ENCODE measurements around the gene SLC22A31. TPM values are rescaled to one million over a fixed set of nuclear protein-coding genes. Genes with fewer than 3 reads are reported as not detected.
"Not testable (repeated sequence)": the region's sequence is repeated elsewhere in the genome, so short reads cannot be mapped to it uniquely, and the experiment has no call there.

Gene SLC22A31
- total RNA-seq, 1 donor = not detected

DNA sequence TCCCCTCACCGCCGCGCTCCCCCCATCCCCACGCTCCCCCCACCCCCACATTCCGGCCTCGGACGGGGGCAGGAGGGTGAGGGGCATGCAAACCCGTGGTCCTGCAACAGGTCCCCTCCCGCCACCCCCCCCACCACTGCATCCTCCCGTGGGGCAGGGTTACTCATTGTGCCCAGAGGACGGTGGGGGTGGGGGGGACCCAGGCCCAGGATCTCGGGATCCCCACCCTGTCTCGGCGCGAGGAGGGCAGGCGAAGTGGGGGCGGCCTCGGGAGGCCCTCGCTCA lies 8.5 kb downstream of the SLC22A31 start:
- no peaks in the 10 kb centered on the region for H3K9me3 ChIP-seq (ENCODE audit: low read depth, low read length)
- H3K4me1 ChIP-seq (ENCODE audit: insufficient read depth, low read length) = peaks cover 4% of the 10 kb centered on the region
- no peak overlapping the region for H3K4me3 ChIP-seq (ENCODE audit: low read length)
- H3K27me3 ChIP-seq (ENCODE audit: insufficient read depth, low read length) = no peaks in the 10 kb centered on the region

DNA sequence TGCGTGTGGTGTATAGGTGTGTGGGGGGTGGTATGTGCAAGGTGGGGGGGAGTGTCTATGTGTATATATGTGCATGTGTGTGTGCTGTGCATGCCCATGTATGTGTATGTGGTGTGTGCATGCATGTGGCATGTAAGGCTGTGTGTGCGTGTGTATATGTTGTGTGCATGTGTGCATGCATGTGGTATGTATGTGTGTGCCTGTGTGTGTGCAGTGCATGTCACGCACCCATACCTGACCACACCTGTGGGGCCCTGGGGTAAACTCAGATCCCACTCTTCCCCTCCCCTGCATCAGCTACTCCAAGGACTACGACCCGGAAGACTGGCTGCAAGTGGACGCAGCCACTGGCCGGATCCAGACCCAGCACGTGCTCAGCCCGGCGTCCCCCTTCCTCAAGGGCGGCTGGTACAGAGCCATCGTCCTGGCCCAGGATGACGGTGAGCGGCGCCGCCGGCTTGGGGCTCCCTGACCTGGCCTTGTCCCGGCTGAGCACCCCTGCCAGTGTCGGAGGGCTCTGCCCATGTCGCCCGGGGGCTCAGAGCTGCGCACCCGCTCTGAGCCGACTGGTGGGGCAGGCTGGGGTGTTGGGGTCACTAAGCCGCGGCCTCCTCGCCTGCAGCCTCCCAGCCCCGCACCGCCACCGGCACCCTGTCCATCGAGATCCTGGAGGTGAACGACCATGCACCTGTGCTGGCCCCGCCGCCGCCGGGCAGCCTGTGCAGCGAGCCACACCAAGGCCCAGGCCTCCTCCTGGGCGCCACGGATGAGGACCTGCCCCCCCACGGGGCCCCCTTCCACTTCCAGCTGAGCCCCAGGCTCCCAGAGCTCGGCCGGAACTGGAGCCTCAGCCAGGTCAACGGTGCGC lies 9.1 kb downstream of the SLC22A31 start:
- Histone ChIP-seq H3K9me3 (ENCODE audit: low read depth, low read length) (no peaks in the 10 kb centered on the region), H3K27me3 (ENCODE audit: insufficient read depth, low read length) (no peaks in the 10 kb centered on the region), H3K4me3 (ENCODE audit: low read length) (no peak overlapping the region), H3K4me1 (ENCODE audit: insufficient read depth, low read length) (peaks cover 4% of the 10 kb centered on the region)

DNA sequence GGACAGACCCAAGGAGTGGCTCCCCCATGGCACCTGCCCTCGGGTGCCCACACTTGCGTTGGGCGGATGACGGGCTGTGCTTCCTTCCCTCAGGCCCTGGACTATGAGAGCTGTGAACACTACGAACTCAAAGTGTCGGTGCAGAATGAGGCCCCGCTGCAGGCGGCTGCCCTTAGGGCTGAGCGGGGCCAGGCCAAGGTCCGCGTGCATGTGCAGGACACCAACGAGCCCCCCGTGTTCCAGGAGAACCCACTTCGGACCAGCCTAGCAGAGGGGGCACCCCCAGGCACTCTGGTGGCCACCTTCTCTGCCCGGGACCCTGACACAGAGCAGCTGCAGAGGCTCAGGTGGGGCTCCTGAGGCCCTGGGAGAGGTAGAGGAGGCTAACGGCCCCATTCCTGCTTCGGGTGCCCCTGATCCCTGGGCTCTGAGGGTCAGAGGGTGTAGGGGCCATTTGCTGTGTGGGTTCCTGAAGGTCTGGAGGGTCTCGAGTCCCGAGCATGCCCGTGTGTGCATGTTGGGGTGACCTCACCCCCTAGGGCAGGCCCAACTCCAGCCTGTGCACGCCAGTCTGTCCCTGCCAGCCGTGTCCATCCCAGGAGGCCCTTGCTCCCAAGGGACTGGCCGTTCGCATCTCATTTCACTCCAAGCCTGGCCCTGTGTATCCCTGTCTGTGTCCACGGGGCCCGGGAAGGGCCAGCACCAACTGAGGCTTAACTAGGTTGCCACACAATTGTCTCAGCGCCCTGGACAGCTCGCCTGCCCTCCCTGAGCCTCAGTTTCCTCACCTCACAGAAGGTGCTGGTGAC lies 10.0 kb downstream of the SLC22A31 start:
- H3K27me3 ChIP-seq (ENCODE audit: insufficient read depth, low read length) = no peaks in the 10 kb centered on the region
- H3K9me3 ChIP-seq (ENCODE audit: low read depth, low read length) = no peaks in the 10 kb centered on the region
- peaks cover 4% of the 10 kb centered on the region for H3K4me1 ChIP-seq (ENCODE audit: insufficient read depth, low read length)
- no peak overlapping the region for H3K4me3 ChIP-seq (ENCODE audit: low read length)

DNA sequence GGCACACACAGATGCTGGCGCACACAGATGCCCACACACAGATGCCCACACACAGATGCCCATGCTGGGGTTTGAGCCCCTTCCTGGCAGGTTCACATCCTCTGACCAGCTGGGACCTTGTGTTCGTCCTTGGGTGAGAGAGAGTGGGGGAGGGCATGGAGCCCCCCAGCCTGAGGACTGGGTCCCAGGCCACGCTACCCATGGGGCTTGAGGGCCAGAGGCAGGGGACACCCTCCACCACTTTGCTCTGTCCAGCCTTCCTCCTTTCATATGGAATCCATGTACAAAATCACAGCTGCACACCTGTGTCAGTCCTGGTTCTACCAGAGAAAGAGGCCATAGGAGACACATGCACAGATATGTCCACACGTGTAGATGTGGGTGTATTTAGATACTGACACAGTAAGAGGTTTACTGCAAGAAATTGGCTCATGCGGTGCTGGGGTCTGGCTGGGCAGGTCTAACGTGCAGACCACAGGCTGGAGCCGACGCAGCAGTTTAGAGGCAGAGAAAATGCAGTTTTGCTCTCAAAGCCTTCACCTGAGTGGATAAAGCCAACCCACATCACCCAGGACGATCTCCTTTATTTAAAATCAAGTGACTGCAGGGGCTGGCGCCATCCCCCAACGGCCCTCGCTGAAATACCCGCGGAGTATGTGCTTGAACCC lies 10.8 kb downstream of the SLC22A31 start:
- Histone ChIP-seq H3K4me1 (ENCODE audit: insufficient read depth, low read length) (peaks cover 4% of the 10 kb centered on the region), H3K27me3 (ENCODE audit: insufficient read depth, low read length) (no peaks in the 10 kb centered on the region), H3K9me3 (ENCODE audit: low read depth, low read length) (no peaks in the 10 kb centered on the region), H3K4me3 (ENCODE audit: low read length) (no peak overlapping the region)

DNA sequence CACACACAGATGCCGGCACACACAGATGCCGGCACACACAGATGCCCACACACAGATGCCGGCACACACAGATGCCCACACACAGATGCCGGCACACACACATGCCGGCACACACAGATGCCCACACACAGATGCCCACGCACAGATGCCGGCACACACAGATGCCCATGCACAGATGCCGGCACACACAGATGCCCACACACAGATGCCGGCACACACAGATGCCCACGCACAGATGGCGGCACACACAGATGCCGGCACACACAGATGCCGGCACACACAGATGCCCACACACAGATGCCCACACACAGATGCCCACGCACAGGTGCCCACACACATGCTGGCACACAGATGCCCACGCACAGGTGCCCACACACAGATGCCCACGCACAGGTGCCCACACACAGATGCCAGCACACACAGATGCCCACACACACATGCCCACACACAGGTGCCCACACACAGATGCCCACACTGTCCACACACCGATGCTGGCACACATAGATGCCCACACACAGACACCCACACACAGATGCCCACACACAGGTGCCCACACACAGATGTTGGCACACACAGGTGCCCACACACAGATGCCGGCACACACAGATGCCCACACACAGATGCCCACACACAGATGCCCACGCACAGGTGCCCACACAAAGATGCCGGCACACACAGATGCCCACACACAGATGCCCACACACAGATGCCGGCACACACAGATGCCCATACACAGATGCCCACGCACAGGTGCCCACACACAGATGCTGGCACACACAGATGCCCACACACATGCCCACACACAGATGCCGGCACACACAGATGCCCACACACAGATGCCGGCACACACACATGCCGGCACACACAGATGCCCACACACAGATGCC lies 11.6 kb downstream of the SLC22A31 start:
- not testable (repeated sequence) for H3K4me1 ChIP-seq (ENCODE audit: insufficient read depth, low read length); H3K4me3 ChIP-seq (ENCODE audit: low read length); H3K9me3 ChIP-seq (ENCODE audit: low read depth, low read length); H3K27me3 ChIP-seq (ENCODE audit: insufficient read depth, low read length)

DNA sequence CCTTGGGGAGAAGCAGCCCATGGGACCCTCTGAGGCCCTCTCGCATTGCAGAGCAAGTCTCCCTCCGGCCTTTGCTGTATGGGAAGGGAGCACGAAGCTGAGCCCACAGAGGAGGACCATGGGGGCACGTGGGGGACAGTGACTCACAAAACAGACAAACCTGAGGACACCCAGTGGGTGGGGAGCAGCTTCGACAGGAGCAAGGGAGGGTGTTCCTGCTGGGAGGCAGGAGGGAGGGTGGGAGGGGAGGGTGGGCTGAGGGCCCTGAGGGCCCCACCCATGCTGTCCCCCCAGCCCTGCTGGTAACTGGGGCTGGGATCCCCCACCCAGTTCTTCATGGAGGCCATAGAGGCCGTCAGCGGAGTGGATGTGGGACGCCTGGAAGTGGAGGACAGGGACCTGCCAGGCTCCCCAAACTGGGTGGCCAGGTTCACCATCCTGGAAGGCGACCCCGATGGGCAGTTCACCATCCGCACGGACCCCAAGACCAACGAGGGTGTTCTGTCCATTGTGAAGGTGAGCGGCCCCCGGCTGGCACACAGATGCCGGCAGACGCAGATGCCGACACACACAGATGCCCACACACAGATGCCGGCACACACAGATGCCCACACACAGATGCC lies 12.5 kb downstream of the SLC22A31 start:
- Histone ChIP-seq H3K9me3 (ENCODE audit: low read depth, low read length) (no peaks in the 10 kb centered on the region), H3K27me3 (ENCODE audit: insufficient read depth, low read length) (no peaks in the 10 kb centered on the region), H3K4me1 (ENCODE audit: insufficient read depth, low read length) (peaks cover 4% of the 10 kb centered on the region), H3K4me3 (ENCODE audit: low read length) (no peak overlapping the region)

DNA sequence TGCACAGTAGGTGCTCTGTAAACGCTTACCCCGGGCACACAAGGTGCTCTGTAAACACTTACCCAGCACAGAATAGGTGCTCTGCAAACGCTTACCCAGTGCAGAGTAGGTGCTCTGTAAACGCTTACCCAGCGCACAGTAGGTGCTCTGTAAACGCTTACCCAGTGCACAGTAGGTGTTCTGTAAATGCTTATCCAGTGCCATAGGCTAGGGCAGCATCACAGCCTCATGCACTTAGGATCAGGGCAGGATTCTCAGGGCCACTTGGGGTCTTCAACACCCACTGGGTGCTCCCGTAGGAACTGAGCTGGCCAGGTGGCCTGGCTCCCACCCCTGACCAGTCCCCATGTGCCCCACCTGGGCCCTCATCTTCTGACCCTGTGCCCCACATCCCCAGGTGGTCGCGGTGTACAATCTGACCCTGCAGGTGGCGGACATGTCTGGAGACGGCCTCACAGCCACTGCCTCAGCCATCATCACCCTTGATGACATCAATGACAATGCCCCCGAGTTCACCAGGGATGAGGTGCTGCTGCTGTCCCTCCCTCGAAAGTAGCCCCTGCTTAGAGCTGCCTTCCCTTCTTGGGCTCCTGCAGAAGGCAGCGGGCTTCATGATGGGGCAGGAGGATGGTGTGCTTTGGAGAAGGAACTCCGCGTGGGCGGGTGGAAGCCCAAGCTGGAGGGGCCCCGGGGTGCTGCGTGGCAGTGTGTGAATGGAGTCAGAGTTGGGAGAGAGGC lies 13.1 kb downstream of the SLC22A31 start:
- no peaks in the 10 kb centered on the region for H3K27me3 ChIP-seq (ENCODE audit: insufficient read depth, low read length)
- no peaks in the 10 kb centered on the region for H3K9me3 ChIP-seq (ENCODE audit: low read depth, low read length)

DNA sequence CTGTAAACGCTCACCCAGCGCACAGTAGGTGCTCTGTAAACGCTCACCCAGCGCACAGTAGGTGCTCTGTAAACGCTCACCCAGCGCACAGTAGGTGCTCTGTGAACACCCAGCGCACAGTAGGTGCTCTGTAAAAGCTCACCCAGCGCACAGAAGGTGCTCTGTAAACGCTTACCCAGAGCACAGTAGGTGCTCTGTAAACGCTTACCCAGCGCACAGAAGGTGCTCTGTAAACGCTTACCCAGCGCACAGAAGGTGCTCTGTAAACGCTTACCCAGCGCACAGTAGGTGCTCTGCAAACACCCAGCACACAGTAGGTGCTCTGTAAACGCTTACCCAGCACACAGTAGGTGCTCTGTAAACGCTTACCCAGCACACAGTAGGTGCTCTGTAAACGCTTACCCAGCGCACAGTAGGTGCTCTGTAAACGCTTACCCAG lies 13.7 kb downstream of the SLC22A31 start:
- H3K9me3 ChIP-seq (ENCODE audit: low read depth, low read length); H3K27me3 ChIP-seq (ENCODE audit: insufficient read depth, low read length); H3K4me1 ChIP-seq (ENCODE audit: insufficient read depth, low read length); H3K4me3 ChIP-seq (ENCODE audit: low read length): not testable (repeated sequence)

More for the DNA sequence above, 13.1 kb downstream of the SLC22A31 start:
- Histone ChIP-seq H3K4me1 (ENCODE audit: insufficient read depth, low read length) (peaks cover 3% of the 10 kb centered on the region), H3K4me3 (ENCODE audit: low read length) (no peak overlapping the region)

DNA sequence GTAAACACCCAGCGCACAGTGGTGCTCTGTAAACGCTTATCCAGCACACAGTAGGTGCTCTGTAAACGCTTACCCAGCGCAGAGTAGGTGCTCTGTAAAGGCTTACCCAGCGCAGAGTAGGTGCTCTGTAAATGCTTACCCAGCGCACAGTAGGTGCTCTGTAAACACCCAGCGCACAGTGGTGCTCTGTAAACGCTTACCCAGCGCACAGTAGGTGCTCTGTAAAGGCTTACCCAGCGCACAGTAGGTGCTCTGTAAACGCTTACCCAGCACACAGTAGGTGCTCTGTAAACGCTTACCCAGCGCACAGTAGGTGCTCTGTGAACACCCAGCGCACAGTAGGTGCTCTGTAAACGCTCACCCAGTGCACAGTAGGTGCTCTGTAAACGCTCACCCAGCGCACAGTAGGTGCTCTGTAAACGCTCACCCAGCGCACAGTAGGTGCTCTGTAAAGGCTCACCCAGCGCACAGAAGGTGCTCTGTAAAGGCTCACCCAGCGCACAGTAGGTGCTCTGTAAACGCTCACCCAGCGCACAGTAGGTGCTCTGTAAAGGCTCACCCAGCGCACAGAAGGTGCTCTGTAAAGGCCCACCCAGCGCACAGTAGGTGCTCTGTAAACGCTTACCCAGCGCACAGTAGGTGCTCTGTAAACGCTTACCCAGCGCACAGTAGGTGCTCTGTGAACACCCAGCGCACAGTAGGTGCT lies 14.3 kb downstream of the SLC22A31 start:
- H3K27me3 ChIP-seq (ENCODE audit: insufficient read depth, low read length); H3K9me3 ChIP-seq (ENCODE audit: low read depth, low read length); H3K4me3 ChIP-seq (ENCODE audit: low read length); H3K4me1 ChIP-seq (ENCODE audit: insufficient read depth, low read length): not testable (repeated sequence)

DNA sequence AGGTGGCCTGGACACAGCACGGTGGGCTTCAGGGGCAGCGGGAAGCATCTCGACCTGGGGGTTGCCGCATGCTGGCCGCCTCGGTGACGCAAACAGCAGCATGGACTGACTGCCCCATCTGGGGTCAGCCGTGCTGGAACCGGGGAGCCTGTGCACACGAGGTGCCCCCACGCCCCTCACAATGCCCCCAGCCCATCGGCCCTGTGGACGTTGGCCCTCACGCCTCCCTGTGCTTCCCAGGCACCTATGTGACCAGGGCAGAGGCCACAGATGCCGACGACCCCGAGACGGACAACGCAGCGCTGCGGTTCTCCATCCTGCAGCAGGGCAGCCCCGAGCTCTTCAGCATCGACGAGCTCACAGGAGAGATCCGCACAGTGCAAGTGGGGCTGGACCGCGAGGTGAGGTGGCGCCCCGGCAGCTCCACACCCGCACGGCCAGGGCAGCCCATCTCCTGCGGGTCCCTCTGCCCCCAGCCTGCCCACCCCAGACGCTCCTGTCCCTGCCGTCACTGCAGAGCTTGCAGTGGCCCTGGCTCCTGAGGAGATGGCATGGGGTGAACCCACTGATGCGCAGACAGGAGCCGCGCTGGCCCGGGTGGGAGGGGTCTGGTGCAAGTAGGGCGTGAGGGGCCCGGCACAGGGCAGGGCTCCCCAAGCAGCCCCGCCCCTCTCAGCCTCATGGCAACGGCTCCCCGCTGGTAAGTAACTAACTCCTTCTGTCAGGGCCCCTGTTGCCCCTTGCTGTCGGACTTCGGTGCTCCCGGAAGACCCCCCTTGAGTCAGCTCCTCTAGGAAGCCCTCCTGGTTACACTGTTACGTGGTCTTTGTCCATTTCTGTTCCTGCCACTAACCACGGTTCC lies 15.2 kb downstream of the SLC22A31 start:
- Histone ChIP-seq H3K4me3 (ENCODE audit: low read length) (no peak overlapping the region), H3K27me3 (ENCODE audit: insufficient read depth, low read length) (no peaks in the 10 kb centered on the region), H3K9me3 (ENCODE audit: low read depth, low read length) (no peaks in the 10 kb centered on the region), H3K4me1 (ENCODE audit: insufficient read depth, low read length) (no peaks in the 10 kb centered on the region)

DNA sequence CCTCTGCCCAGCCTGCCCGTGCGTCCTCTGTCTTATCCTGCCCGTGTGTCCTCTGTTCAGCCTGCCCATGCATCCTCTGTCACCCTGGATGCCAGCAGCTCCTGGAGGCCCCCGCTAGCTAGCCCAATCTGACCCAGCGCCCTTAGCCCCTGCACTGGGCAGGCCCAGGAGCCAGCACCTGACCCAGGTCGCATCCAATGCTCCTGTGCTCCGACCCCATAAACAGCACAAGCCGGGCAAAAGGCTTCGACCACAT lies 15.7 kb downstream of the SLC22A31 start:
- no peaks in the 10 kb centered on the region for H3K9me3 ChIP-seq (ENCODE audit: low read depth, low read length)
- no peak overlapping the region for H3K4me3 ChIP-seq (ENCODE audit: low read length)
- no peaks in the 10 kb centered on the region for H3K4me1 ChIP-seq (ENCODE audit: insufficient read depth, low read length)
- H3K27me3 ChIP-seq (ENCODE audit: insufficient read depth, low read length) = no peaks in the 10 kb centered on the region

DNA sequence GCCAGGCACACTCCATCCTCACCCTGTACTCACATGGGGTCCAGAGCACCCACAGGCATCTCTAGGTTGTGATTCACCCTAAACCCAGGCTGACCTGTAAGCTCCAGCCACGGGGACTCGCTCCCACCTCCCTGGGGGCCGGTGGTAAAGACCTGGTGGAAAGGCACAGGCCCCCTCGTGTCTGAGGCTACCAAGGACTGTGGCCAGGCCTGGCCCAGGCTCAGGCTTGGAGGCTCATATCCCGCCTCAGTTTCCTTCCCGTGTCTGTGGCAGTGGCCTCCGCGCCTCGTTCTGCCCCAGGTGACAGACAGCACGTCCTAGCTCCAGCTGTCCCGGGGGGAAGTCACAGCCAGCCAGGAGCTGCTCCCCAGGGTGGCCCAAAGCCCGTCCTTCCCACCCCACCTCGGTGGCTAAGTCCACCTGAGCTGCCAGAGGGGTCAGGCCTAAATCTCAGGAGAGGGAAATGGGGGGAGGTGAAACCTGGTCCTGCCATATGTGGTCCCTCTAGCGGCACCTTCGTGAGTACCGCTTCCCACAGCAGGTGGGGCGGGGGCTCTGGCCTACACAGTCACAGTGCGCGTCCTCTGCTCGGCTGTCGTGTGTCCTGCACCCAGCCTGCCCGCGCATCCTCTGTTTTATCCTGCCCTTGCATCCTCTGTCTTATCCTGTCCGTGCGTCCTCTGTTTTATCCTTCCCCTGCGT lies 16.2 kb downstream of the SLC22A31 start:
- no peaks in the 10 kb centered on the region for H3K9me3 ChIP-seq (ENCODE audit: low read depth, low read length)
- no peak overlapping the region for H3K4me3 ChIP-seq (ENCODE audit: low read length)
- no peaks in the 10 kb centered on the region for H3K4me1 ChIP-seq (ENCODE audit: insufficient read depth, low read length)
- no peaks in the 10 kb centered on the region for H3K27me3 ChIP-seq (ENCODE audit: insufficient read depth, low read length)

All from mononuclear cell (primary cell).